ENCODE results near the gene ISCU.
"Not testable (repeated sequence)": the region's sequence is repeated elsewhere in the genome, so short reads cannot be mapped to it uniquely, and the experiment has no call there.

ISCU gene

GRCh38 chr12:108589028-108589839 lies 26.8 kb downstream of the ISCU start:
- DNase-seq (ENCODE audit: low spot score): peak; percentile 26

GRCh38 chr12:108589840-108590229 lies 27.4 kb downstream of the ISCU start:
- no peak for DNase-seq (ENCODE audit: low spot score)

GRCh38 chr12:108590463-108590862 lies 28.1 kb downstream of the ISCU start:
- DNase-seq (ENCODE audit: low spot score): not testable (repeated sequence)

- DNase-seq (ENCODE audit: low spot score): no peak
Measured at GRCh38 chr12:108591267-108591980, 29.0 kb downstream of the ISCU start.

- no peak for DNase-seq (ENCODE audit: low spot score)
Measured at GRCh38 chr12:108592033-108592909, 29.9 kb downstream of the ISCU start.

- no peak for DNase-seq (ENCODE audit: low spot score)
Measured at GRCh38 chr12:108594323-108594903, 32.0 kb downstream of the ISCU start.

GRCh38 chr12:108594960-108595710 lies 32.7 kb downstream of the ISCU start:
- DNase-seq (ENCODE audit: low spot score): no peak

- peak; percentile 15 for DNase-seq (ENCODE audit: low spot score)
Measured at GRCh38 chr12:108595711-108596647, 33.6 kb downstream of the ISCU start.

- peak; percentile 29 for DNase-seq (ENCODE audit: low spot score)
Measured at GRCh38 chr12:108596854-108597558, 34.6 kb downstream of the ISCU start.

- peak; percentile 24 for DNase-seq (ENCODE audit: low spot score)
Measured at GRCh38 chr12:108597559-108598471, 35.4 kb downstream of the ISCU start, which contains the start of gene TMEM119. TMEM119 (minus strand) TSS chr12:108598084; CDS start chr12:108592383, 5,701 bp downstream.

GRCh38 chr12:108598553-108599250 lies 36.3 kb downstream of the ISCU start:
- DNase-seq (ENCODE audit: low spot score): peak; percentile 26

GRCh38 chr12:108599541-108599940 lies 37.1 kb downstream of the ISCU start:
- peak; percentile 26 for DNase-seq (ENCODE audit: low spot score)

- DNase-seq (ENCODE audit: low spot score): peak; percentile 33
Measured at GRCh38 chr12:108599948-108600701, 37.7 kb downstream of the ISCU start.

GRCh38 chr12:108600702-108601007 lies 38.3 kb downstream of the ISCU start:
- peak; percentile 55 for DNase-seq (ENCODE audit: low spot score)

GRCh38 chr12:108602209-108602705 lies 39.9 kb downstream of the ISCU start:
- no peak for DNase-seq (ENCODE audit: low spot score)

GRCh38 chr12:108602976-108603704 lies 40.7 kb downstream of the ISCU start:
- DNase-seq (ENCODE audit: low spot score): no peak

Measured in D341Med (cell line).